ENCODE data around the gene TLN1.
A peak's percentile ranks its signal among the peaks of the same experiment; 100 is the strongest.

GRCh38 chr9:35665471-35665818, 66.5 kb downstream of the TLN1 start:
- 0 out of 2 replicates have a peak, but pooled peaks have one; percentile 5 for TF ChIP-seq CTCF (IDR thresholded peaks at IDR 0.05; ENCODE audit: low read length)
- TF ChIP-seq EZH2 (IDR thresholded peaks at IDR 0.05; ENCODE audit: borderline replicate concordance, low read length) = no peak

All from OCI-LY1 (cell line).